ENCODE measurements around the gene COG8.

DNA sequence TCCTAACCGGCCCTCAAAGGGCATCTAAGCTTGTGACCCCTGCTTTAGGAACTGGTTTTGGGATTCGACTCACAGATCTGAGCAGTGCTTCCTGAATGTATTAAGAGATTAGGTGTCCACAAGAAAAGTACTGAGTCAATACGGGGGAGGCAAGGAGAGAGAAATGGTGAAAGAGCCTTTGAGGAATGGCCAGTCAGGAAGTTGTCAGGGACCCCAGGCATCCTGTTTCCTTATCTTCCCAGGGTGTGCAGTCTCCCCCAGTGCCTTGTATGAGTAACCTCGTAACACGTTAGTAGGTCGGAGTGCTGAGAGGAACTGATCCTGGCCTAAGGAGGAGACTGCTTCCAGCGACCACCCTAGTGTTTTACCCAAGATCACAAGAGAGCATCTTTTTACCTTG is 28.6 kb upstream of the COG8 start:
- TF ChIP-seq, protein P1, sequence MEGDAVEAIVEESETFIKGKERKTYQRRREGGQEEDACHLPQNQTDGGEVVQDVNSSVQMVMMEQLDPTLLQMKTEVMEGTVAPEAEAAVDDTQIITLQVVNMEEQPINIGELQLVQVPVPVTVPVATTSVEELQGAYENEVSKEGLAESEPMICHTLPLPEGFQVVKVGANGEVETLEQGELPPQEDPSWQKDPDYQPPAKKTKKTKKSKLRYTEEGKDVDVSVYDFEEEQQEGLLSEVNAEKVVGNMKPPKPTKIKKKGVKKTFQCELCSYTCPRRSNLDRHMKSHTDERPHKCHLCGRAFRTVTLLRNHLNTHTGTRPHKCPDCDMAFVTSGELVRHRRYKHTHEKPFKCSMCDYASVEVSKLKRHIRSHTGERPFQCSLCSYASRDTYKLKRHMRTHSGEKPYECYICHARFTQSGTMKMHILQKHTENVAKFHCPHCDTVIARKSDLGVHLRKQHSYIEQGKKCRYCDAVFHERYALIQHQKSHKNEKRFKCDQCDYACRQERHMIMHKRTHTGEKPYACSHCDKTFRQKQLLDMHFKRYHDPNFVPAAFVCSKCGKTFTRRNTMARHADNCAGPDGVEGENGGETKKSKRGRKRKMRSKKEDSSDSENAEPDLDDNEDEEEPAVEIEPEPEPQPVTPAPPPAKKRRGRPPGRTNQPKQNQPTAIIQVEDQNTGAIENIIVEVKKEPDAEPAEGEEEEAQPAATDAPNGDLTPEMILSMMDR (IDR thresholded peaks at IDR 0.05), result no peak
- no peak for TF ChIP-seq POLR2A (IDR thresholded peaks at IDR 0.05)
